Forelimb muscle (tissue), 1 donor: ENCODE data around the gene SLIRP. TPM values are rescaled to one million over a fixed set of nuclear protein-coding genes. Genes with fewer than 3 reads are reported as not detected.
"Not testable (repeated sequence)": the region's sequence is repeated elsewhere in the genome, so short reads cannot be mapped to it uniquely, and the experiment has no call there.

Experiments
- DNase-seq: peaks from one replicate; pipeline ENCODE4 v3.0.0-alpha.2; 2013; ENCODE audit warnings: low read depth
- polyA plus RNA-seq: library from polyadenylated mRNA; unstranded; fragments of 120-200 nt; gene quantifications from one replicate; pipeline ENCODE4 v1.2.1, GENCODE V29; 2013; ENCODE audit not compliant: insufficient read length

SLIRP gene
- polyA plus RNA-seq, 1 donor, result 70.1 TPM

- no peak for DNase-seq
Observed at GRCh38 chr14:77741438-77741837, 33.5 kb downstream of the SLIRP start.

DNA sequence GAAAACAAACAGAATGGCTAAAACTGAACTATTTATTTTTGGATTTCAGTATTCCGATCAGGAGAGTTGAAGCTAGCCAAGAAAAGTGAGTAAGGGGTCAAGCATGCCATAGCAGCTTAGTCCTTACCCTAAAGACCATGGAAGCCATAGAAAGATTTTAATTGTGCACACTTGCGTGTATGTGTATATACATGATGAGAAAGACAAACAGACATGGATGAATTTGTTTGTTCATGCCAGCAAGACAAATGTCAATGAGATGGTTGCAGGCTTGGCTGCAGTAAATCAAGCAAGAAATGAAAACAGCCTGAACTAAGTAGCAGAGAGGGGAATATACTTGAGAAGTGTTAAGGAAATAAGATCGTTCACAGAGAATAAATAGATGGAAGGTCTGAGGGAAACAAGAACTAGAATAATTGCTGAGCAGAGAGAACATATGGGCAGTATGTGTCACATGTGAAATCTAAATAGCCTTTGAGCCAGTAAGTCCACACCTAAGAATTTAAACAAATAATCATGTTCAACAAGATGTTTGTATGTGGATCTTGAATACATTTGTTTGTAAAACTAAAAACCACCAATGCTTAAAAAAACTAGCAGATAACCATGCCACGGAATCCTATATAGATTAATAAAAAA, 38.3 kb downstream of the SLIRP start:
- DNase-seq, result no peak

GRCh38 chr14:77747425-77747824, 39.5 kb downstream of the SLIRP start:
- DNase-seq, result not testable (repeated sequence)

GRCh38 chr14:77752266-77752665, 44.4 kb downstream of the SLIRP start:
- DNase-seq, result no peak

- no peak for DNase-seq
Observed at GRCh38 chr14:77752799-77753516, 45.1 kb downstream of the SLIRP start.

DNA sequence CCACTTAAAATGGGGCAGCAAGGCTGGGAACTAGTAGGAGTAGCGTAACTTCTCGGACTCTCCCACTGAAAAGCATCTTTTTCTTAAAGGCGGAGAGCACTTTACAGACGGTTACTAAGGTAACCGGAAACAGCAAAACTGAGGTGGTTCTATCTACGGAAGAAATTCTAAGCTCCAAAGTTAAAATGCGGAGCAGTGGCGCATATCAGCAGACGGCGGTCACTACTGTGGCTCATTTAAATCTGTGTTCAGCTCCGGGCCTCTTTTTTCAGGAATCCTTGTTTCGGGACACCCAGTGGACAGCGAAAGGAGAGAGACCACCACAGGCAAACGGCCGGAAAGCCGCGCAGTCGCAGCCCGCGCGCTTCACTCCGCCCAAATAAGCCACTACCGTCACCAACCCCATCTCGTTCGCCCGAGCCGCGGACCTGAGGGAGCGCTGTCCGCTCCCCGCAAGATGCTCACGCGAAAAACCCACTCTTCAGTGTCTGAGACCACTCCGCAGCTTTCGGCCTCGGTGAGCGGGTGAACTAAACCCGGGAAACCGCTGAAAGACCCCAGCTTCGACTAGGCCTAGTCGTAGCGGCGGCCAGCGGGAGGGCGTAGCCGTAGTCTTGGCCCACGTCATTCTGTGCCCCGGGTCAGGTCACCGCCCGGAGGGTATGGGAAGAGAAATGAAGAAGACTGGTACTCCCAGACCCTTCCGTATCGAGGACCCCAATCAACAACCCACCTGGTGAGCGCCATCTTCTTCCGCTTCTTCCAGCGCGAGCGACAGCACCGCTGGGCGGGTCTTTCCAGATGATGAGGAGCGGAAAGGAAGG, 52.7 kb downstream of the SLIRP start, which contains the start of gene SNW1:
Gene SNW1, minus strand, starts transcription at position 776 of the 824 bp plus-strand sequence. Its CDS starts 29 bp downstream, at position 747.
- DNase-seq, result peak; percentile 17

DNA sequence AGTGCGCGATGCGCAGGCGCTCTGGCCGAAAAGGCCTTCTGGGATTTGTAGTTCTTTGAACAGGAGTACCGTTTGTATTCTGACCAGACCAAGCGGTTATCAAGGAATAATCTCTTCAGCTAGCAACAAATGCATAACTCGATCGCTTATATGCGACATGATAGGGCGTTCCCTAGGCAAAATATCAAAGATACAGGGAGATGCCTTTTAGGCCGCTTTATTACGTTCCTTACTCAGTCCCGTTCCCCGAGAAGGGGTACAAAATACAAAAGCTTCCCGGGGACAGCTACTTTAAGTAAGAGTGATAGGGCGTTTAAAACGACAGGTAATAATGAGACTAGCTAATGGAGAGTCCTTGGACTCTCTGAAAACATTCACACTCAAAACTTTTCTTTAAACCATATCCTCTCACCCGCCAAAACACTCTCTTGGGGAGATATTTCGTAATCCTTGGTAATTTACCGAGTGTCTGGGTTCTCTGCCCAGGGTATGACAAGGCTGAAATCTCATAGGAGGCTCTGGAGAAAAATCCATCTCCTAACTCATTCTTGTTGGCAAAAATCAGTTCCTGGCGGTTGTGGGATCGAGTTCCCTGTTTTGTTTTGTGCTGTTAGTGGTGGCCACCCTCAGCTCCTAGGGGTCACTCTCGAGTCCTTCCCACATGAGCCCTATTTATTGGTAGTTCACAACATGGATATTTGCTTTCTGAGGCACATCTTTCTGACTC, 53.5 kb downstream of the SLIRP start:
- DNase-seq, result peak; percentile 96

DNA sequence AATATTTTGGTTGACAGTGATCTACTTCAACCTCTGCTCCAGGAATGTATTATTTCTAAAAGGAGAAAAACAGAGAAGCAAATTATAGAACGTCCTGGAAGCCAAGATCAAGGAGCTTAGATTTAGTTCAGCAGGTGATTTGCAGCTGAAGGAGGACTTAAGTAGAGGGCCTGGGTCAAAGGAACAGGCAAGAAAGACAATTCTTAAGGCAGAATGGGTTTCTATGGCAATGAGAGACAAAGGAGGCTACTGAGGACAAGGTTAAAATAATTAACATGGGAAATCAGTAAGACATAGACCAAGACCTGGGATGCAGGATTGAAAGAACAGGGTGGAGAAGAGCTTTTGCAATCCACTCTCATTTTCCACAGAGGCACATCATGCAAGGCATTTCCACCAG, 55.4 kb downstream of the SLIRP start:
- no peak for DNase-seq

- DNase-seq, result no peak
Observed at GRCh38 chr14:77763978-77764377, 56.1 kb downstream of the SLIRP start.

Other genes with a start within 250 kb of the SLIRP start
- gene ISM2, start 209.3 kb upstream of the SLIRP start, polyA plus RNA-seq, result not detected
- 16.4 TPM for gene SPTLC2, start 91.5 kb upstream of the SLIRP start, polyA plus RNA-seq
- 11.0 TPM for gene ALKBH1, start 80 bp upstream of the SLIRP start, polyA plus RNA-seq
- gene SNW1, start 53.1 kb downstream of the SLIRP start, polyA plus RNA-seq, result 49.9 TPM
- gene ADCK1, start 92.0 kb downstream of the SLIRP start, polyA plus RNA-seq, result 7.2 TPM